ENCODE results near the gene KRT39.

KRT39 gene

DNA sequence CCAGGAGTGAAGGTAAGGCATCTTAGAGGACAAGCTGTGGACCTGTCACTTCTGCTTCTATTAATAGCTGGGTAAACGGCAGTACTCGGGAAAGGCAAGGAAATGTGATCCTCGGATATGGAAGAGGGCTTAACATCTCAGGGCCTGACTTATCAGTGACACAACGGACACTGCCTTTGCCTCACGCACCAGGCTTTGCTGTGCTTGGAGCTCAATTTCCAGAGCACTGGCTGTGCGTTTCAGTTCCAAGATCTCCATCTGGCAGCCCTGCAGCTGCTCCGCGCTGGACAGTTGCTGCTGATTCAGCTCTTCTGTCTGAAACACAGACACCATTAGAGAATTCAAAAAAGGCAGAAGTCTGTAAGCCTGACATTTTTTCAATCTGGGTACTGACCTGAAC, 13.8 kb upstream of the KRT39 start:
- DNase-seq (ENCODE audit: low read depth in 4 of 4, low spot score in 1 of 4) = no peak

DNA sequence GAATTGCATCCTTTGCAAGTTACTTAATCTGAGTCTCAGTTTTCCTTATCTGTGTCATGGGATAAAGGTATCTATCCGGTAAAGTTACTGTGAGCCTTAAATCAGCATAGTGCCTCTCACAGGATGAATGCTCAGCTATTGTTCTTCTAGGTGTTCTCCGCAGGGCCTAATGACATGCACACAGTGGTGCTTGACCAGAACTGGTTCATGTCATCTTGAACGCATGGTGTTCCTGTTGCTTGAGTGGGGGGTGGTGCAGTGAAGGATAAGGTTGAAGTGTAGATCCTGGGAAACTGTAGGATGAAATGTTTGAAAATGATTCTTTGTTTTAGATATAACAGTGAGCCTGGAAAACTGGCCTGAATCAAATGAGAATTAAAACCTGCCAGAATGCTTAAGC, 13.4 kb upstream of the KRT39 start:
- no peak for DNase-seq (ENCODE audit: low read depth in 4 of 4, low spot score in 1 of 4)

DNA sequence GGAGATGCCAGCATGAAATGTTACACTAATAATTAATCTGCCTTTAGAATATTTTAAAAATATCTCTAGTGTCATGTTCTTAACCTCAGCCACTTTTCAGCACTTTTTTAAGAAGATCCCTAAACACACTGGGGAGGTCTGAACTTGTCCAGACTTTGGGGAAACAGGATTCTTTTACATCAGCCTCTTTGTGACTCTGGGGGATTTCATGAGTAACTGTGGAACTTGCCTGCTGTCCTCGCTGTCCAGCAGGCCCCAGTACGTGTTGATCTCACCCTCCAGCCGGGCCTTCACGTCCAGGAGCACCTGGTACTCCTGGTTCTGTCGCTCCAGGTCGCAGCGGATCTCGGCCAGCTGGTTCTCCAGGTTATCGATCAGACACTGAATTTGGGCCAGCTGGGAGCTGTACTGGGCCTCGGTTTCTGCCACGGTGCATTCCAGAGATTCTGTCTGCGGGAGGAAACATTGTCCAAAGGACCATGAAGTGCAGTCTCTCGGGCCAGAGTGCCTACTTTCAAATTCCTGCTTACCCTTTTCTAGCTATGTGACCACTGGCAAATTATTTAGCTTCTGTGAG, 11.9 kb upstream of the KRT39 start:
- no peak for DNase-seq (ENCODE audit: low read depth in 4 of 4, low spot score in 1 of 4)

DNA sequence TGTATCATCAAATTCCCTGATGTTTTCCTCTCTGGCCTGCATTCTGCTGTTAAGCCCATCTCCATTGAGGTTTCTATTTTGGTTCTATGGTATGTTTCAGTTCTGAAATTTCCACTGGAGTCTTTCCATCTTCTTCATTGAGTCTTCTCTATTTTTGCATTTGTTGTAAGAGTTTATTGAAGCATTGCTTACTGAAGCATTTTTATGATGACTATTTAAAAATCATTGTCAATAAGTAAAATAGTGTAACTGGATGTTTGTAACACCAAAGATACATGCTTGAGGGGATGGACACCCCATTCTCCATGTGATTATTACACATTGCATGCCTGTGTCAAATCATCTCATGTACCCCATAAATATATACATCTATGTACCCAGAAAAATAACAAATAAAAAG, 8.8 kb upstream of the KRT39 start:
- DNase-seq (ENCODE audit: low read depth in 4 of 4, low spot score in 1 of 4) = no peak

DNA sequence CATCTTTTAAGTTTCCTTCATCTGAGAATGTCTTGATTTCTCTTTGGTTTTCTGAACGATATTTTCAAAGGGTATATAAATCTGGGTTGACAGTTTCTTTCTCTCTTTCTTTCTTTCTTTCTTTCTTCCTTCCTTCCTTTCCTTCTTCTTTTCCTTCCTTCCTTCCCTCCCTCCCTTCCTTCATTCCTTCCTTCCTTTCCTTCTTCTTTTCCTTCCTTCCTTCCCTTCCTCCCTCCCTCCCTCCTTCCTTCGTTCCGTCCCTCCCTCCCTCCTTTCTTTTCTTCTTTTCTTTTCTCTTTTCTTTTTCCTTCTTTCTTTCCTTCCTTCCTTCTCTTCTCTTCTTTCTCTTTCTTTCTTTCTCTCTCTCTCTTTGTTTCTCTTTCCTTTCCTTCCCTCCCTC, 7.6 kb upstream of the KRT39 start:
- DNase-seq (ENCODE audit: low read depth in 4 of 4, low spot score in 1 of 4) = no peak

DNA sequence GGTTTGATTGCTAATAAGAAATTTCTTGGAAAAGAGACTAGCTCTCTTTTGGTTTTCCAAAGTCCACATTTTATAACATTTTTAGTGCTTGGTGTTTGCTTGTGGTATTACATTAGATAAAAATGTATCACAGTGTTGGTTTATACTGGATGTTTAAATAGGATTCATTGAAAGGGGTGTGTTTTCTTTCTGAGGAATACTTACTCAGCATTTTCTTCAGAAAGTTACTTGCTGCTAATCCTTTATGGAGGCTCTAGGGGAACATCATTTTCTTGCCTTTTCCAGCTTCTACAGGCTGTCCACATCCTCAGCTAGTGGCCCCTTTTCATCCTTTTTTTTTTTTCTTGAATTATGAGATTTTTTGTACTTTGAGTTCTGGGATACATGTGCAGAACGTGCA, 834 bp upstream of the KRT39 start:
- no peak for DNase-seq (ENCODE audit: low read depth in 4 of 4, low spot score in 1 of 4)

DNA sequence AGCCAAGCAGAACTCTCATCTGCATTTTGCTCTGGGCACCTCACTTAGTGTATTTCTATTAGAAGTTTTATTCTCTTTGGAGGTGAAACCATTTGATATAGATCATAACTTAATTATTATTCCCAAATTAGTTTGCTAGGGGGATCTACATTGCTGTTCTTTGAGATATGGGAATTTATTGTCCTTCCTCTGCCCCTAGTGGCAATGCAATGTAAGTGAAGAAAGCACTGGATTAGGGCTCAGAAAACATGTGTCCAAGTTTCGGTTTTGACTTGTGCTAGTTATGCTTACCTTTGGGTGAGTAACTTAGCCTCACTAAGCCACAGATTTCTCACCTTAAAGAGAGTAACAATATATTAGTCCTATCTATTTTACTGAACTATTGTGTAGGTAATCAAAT, 2.9 kb downstream of the KRT39 start:
- no peak for DNase-seq (ENCODE audit: low read depth in 4 of 4, low spot score in 1 of 4)

DNA sequence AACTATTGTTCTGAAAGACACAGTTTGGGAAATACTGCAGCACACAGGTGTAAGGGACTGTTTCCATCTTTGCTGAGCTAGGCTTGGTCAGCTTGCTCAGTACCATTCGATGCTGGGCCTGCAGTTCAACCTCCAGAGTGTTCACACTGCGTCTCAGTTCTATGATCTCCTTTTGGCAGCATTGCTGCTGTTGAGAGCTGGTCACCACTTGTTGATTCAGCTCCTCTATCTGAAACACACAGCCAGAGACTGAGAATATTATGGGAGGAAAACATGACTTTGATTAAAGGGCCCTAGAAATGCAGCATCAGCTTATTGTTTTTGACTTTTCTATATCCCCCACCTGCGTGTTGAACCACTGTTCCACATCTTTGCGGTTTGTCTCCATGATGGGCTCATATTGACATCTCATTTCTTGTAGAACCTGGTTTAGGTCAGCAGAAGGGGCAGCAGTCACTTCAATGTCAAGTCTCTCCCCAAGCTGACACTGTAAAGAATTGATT, 4.6 kb downstream of the KRT39 start:
- no peak for DNase-seq (ENCODE audit: low read depth in 4 of 4, low spot score in 1 of 4)

DNA sequence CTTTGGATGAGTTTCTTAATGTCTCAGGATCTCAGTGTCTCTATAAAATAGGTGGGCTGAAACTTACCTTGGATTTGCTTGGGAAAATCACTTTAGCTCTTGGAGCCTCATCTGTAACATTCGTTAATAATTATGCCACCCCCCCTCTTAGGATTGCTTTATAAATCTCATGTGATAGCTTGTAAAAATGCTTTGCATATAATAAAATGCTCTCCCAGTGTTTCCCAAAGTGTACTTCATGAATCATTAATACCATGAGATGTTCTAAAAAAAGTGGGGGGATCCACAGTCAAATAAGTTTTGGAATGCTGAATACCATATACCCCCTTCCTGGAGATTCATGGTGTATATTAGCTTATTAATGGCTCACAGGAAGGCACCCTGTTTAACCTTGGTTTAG, 5.2 kb downstream of the KRT39 start:
- no peak for DNase-seq (ENCODE audit: low read depth in 4 of 4, low spot score in 1 of 4)

DNA sequence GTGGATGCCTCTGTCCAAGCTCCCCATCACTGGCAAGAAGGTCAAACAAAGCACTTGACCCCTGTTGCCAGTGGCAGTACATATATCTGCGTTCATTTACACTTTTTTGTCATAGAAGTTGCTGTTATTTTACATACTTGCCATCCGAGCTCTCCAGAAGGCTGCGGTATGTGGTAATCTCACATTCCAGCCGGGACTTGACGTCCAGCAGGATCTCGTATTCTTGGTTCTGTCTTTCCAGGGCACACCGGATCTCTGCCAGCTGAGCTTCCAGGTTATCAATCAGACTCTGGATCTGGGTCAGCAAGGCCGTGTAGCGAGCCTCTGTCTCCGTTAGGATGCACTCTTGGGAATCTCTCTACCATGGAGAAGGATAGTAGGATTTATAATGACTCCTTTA, 6.6 kb downstream of the KRT39 start:
- DNase-seq (ENCODE audit: low read depth in 4 of 4, low spot score in 1 of 4) = no peak

DNA sequence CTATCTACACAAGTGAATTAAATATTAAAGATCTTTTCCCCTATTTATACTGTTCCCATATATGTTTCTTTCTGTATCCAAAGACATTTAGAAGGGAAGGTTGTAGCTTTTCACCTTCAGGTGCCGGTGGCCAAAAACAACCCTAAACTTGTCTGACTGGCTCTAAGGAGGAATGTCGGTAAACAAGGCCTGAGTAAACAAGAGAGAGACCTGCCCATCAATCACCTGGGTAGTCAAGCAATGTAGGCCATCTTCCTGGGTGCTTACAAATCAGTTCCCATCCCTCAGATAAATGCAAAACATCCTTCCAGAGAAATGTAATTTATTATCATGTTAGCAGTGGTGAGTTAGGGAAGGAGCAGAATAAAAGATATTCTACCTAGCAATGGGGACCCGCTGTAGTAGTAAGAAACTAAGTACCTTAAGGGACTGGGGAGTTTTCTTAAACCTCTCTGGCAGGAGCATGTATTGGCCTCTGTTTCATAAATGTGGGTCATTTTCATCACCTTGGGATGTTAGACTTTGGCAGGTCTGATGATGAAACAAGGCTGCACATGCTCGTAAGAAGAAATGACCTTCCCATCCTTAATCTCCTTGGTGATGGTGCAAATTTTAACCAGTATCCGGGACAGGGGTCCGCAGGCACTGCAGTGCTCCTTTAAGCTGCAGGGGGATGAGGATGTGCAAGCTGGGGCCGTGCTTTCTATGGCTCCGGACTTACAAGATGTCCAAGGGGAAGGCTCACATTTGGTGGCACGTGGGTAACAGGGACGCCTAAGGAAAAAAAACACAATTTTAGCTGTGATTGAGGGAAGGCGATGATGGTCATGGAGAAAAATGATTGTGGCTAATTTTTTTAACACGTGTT, 8.4 kb downstream of the KRT39 start:
- DNase-seq (ENCODE audit: low read depth in 4 of 4, low spot score in 1 of 4) = no peak

DNA sequence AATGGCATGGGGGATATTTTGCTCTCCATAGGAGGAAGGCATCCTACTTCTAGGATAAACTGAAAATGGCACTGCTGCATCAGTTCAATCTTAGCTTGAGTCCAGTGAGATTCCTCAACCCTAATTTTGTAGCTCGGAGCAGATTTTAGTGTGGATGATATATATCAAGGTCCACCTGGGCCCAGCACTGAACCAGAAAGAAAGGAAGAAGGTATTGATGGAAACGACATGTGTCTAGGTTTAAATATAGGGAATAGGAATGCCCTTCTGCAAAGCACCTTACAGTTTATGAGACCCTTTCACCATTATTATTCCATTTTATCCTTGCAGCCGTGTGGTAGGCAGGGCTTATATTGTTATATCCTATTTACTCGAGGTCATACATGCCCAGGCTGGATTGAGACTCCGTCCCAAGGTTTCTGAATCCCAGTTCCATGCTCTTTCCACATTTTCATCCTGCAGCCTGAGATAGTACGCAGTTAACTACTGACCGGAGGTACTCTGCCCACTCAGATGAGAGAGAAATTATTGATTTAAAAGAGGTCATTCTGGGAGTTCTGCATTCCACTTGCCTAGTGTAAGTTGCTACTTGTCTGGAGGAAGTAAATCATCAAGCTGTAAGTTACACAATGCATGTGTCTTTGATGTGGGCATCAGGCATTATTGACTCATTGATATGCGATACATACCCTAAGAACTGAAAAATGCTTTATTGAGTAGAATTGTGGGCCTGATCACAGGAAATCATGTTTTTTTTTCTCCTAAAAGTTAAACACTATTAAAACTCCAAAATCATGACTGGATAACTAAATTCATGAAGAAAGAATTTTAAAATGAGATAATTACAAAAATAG, 10.1 kb downstream of the KRT39 start:
- no peak for DNase-seq (ENCODE audit: low read depth in 4 of 4, low spot score in 1 of 4)

DNA sequence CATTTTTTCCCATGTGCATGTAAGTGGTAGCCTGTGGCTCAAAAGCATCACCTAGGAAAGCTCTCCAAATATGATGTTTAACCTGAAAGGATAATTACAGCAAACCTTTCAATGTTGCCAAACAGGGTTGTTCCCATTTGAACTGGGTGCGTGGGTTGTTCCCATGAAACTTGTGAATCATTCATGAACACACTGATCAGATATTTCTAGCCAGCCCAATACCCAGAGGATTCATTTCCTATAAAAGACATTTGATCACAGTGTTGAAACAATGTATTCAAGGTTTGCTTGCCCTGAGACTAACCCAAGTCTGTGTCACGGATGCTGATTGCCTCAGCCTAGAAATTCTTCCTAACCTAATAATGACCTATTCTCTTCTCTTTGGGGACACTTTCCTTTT, 12.9 kb downstream of the KRT39 start:
- no peak for DNase-seq (ENCODE audit: low read depth in 4 of 4, low spot score in 1 of 4)

DNA sequence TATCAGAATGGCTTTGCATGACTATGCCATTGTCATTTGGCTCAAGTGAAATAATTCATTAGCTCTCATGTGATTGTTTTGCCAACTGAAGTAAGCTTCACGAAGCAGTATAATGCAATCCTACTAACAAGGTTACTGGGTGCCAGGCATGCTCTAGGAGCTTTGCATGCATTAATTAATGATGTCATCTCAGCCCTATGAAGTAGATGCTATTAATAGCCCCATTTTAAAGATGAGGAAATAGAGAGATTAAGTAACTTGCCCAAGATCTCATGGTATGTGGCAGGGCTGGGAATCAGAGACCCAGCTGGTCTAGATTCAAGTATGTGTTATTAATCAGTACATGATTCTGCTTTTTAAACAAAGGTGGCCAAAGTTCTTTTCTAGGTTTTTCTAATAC, 14.1 kb downstream of the KRT39 start:
- no peak for DNase-seq (ENCODE audit: low read depth in 4 of 4, low spot score in 1 of 4)

DNA sequence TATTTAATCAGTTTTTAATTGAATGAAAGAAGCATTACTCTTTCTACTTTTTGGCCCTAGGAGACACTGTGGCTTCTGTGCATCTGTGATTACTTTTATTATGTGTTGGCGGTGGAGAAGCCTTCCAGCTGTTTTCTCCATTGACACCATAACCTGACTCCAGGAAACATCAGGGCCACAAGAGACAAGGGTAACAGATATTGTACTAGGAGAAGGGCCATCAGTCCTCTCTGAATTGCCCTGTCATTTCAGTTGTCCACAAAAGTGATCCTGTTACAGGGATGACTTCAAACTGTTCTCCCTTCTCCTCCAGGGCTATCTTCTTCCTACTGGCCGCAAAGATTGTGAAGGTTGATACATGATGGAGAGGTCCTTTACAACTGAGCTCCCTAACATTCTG, 14.6 kb downstream of the KRT39 start:
- DNase-seq (ENCODE audit: low read depth in 4 of 4, low spot score in 1 of 4) = no peak

DNA sequence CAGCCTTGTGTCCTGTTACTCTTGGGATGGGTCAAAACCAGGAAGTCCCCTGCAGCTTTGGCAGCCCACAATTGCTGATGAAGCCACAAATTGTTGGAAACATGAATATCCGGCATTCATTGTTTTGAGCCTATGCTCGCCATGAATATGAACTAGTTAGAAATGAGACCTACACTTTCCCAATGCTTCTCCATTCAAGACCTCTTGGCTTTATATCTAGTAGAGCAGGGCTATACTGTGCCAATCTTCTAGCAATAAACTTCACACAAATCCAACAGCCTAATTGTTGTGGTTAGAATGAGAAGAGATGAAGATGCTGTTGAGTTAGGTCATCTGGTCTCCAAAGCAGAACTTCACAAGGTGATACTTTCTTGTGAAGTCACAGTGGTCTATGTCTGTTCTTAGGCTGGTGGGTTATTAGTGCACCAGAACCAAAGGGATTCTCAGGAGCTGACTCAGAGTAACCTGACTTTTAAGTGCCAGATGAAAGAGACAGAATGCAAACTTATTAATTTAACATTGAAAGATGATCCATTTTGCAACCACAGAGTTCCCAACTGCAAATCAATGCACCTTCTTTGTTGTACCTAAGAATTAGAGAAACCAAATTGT, 15.6 kb downstream of the KRT39 start:
- no peak for DNase-seq (ENCODE audit: low read depth in 4 of 4, low spot score in 1 of 4)

DNA sequence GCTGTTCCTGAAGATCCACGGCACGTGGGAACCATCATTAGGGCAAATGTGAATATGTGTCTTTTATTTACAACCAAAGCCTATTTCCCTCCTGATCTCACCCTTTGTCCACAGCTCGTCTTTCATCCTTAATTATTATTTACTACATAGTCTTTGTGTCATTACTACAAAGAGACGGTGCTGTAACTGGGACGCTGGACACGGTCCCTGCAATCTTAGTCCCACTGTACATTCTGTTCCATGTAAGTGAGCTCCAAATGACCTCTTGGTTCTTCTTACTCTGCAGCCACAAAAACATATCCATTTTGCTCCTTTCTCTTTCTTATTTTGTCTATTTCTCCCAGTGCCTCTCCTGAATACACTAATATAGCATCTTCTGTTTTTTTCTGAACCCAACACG, 16.6 kb downstream of the KRT39 start:
- no peak for DNase-seq (ENCODE audit: low read depth in 4 of 4, low spot score in 1 of 4)

DNA sequence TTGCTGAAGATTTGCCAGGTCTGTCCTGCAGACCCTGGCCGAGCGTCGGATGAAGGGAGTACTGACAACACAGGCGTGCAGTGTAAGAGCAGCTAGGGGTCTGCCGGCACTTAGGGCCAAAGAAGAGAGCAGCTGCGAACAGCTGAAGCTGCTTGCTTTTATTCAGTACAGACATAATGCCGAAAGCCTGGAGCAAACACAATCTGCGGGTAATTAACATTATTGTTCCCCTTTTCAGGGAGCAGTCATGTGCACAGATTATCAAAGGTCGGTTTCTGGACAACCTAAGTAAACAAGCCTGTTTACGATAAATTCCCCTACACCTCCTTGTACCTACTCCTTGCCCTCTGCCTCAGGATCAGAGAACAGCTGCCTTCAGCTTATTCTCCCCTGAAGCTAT, 17.3 kb downstream of the KRT39 start:
- no peak for DNase-seq (ENCODE audit: low read depth in 4 of 4, low spot score in 1 of 4)

DNA sequence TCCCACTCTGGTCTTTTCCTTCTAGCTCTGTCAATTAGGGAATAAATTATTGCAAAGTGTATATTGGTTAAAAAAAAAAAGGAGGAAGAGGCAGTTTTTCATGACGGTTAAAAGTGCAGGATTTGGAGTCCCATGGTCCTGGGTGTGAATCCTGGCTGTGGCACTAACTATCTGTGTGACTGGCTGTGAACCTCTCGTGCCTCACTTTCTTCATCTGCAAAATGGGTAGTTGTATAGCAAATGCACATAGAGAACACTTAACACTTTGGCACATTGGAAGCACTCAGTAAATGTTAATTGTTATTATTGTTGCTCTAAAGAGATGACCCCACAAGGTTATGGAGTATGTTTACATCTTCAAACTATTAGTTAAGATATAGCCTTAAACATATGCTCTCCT, 18.8 kb downstream of the KRT39 start:
- no peak for DNase-seq (ENCODE audit: low read depth in 4 of 4, low spot score in 1 of 4)

DNA sequence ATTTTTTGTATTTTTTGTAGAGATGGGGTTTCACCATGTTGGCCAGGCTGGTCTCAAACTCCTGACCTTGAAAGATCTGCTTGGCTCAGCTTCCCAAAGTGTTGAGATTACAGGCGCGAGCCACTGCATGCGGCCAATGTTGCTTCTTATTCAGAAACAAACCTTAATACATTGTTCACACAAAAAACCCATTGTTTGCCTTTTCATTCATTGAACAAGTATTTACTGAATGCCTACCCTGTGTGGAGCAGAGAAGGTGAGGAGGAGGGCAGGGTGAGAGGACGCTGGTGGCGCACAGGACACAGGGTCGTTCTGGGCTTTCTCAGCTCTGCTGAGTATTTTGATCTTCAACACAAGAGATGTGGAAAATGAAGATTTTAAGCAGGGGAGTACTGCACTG, 21.3 kb downstream of the KRT39 start:
- DNase-seq (ENCODE audit: low read depth in 4 of 4, low spot score in 1 of 4) = no peak

DNA sequence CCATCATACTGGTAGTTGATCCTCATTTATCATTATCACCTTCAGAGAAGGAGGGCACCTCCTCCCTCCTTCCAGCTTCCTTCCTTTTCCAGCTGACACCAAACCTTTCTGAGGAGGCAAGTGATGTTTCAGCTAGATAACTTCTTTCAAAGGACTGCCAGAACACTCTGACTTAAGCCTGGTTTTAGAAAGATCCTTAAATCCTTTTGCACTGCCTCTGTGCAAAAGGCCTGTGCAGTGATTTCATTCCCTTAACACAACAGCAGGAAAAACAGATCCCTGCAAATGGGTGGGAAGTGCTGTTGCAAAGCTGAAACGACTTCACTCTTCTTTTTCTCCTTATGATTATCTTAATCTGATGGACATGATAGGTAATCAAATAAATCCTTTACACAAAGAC, 22.2 kb downstream of the KRT39 start:
- no peak for DNase-seq (ENCODE audit: low read depth in 4 of 4, low spot score in 1 of 4)

DNA sequence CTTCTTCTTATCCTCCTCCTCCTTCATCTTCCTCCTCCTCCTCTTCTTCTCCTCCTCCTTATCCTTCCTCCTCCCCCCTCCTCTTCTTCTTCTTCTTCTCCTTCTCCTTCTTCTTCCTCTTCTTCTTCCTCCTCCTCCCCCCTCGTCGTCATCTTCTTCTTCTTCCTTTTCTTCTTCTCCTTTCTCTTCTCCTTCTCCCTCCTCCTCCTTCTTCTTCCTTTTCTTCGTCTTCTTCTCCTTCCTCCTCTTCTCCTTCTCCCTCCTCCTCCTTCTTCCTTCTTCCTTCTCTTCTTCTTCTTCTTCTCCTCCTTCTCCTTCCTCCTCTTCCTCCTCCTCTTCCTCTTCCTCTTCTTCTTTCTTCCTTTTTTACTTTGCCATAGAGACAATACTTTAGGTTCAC, 24.2 kb downstream of the KRT39 start:
- no peak for DNase-seq (ENCODE audit: low read depth in 4 of 4, low spot score in 1 of 4)

Data from stimulated activated CD4-positive, alpha-beta T cell treated with anti-CD3 and anti-CD28 coated beads, Interleukin-1b, Interleukin-23, amount 100 ng/mL, for 24 hours (primary cell).